HCT116 (cell line): ENCODE data around the gene SOX6. TPM values are rescaled to one million over a fixed set of nuclear protein-coding genes. Genes with fewer than 3 reads are reported as not detected.

Experiments used
- ATAC-seq: fragments of 200-7000 bp; cut with Tn5 transposase; 2 replicates; pipeline ENCODE4 v1.9.1; 2020; ENCODE audit warnings: mild to moderate bottlenecking, moderate library complexity
- BruUV-seq: library from RNA; stranded (reverse); fragments of 400-500 nt; replicated peaks from 2 replicates; lab custom pipeline; 2021; lab: Mats Ljungman, UMichigan
- CTCF ChIA-PET: fragments of 300-600 bp; sonication (Branson Sonifier 250); formaldehyde crosslinking; loops from one replicate; lab custom pipeline; 2021; ENCODE audit warnings: antibody characterized with exemption; lab: Charles Lee
- POLR2A ChIA-PET: fragments of 300-600, 350-600 bp; sonication (Branson Sonifier 250); formaldehyde crosslinking; loops from one replicate; lab custom pipeline; 2021; ENCODE audit warnings: antibody characterized with exemption; lab: Charles Lee
- RAD21 ChIA-PET, 2 experiments: fragments of 300-600 bp; sonication (Branson Sonifier 250); formaldehyde crosslinking; loops; one replicate each; lab custom pipeline; 2023; ENCODE audit warnings: low total read pairs in 2 of 2; ENCODE audit not compliant: uncharacterized antibody in 2 of 2, unreplicated experiment in 2 of 2, low non-redundant PET in 1 of 2; lab: Charles Lee
- DNase-seq: peaks from one replicate; pipeline ENCODE4 v3.0.0-alpha.2; 2010; ENCODE audit warnings: low read depth, low spot score
- H2AFZ ChIP-seq: fragments of 200-600 bp; shearing (Covaris generic), sonication (generic); 2 replicates; pipeline ENCODE4 v1.6.1; 2017; ENCODE audit warnings: low read depth, mixed run types, mixed read lengths, antibody characterized with exemption, low read length; ENCODE audit not compliant: poor library complexity, severe bottlenecking
- H3K27ac ChIP-seq: 2 replicates; pipeline ENCODE4 v1.5.1; 2012; ENCODE audit warnings: low read depth, low read length
- H3K27me3 ChIP-seq: fragments of 200-600 bp; sonication (generic); 2 replicates; pipeline ENCODE4 v1.6.1; 2016; ENCODE audit warnings: mixed run types, low read length, mixed read lengths; ENCODE audit not compliant: insufficient read depth
- H3K36me3 ChIP-seq, 2 experiments: fragments of 200-500 bp in 1 of 2; fragments of 200-600 bp in 1 of 2; sonication (Bioruptor generic) in 1 of 2; sonication (generic) in 1 of 2; 2 replicates each; pipeline versions ENCODE4 v1.5.1 to v1.6.1; 2014 to 2016; ENCODE audit warnings: low read length in 2 of 2, inconsistent platforms in 1 of 2, mixed read lengths in 1 of 2, mixed run types in 1 of 2; ENCODE audit not compliant: insufficient read depth in 2 of 2, control insufficient read depth in 1 of 2
- H3K4me1 ChIP-seq, 2 experiments: fragments of 200-600 bp in 1 of 2; sonication (generic) in 1 of 2; 2 replicates each; pipeline versions ENCODE4 v1.5.1 to v1.6.1; 2012 to 2017; ENCODE audit warnings: low read length in 2 of 2, inconsistent platforms in 1 of 2, mild to moderate bottlenecking in 1 of 2, mixed read lengths in 1 of 2, mixed run types in 1 of 2, moderate library complexity in 1 of 2; ENCODE audit not compliant: insufficient read depth in 2 of 2, control insufficient read depth in 1 of 2
- H3K4me2 ChIP-seq: fragments of 200-600 bp; sonication (generic); 2 replicates; pipeline ENCODE4 v1.6.1; 2017; ENCODE audit warnings: mixed run types, low read length, mixed read lengths
- H3K4me3 ChIP-seq, 2 experiments: fragments of 200-600 bp in 1 of 2; sonication (generic) in 1 of 2; replicated peaks in 1 of 2; 2 replicates each; pipeline ENCODE4 v1.5.1; 2011 to 2016; ENCODE audit warnings: low read length in 2 of 2, control low read depth in 1 of 2, low read depth in 1 of 2, mild to moderate bottlenecking in 1 of 2, mixed read lengths in 1 of 2, mixed run types in 1 of 2
- H3K79me2 ChIP-seq: fragments of 200-600 bp; sonication (generic); 2 replicates; pipeline ENCODE4 v1.6.1; 2017; ENCODE audit warnings: mild to moderate bottlenecking, mixed run types, low read length, moderate library complexity, mixed read lengths; ENCODE audit not compliant: insufficient read depth
- H3K9ac ChIP-seq: fragments of 200-600 bp; sonication (generic); 2 replicates; pipeline ENCODE4 v1.6.1; 2016; ENCODE audit warnings: low read length, mixed read lengths
- H3K9me2 ChIP-seq: fragments of 200-600 bp; sonication (generic), shearing (Covaris generic); 2 replicates; pipeline ENCODE4 v1.6.1; 2017; ENCODE audit warnings: mixed run types, mild to moderate bottlenecking, moderate library complexity; ENCODE audit not compliant: insufficient read depth
- H3K9me3 ChIP-seq, 2 experiments: fragments of 200-500 bp in 1 of 2; fragments of 200-600 bp in 1 of 2; sonication (Bioruptor generic) in 1 of 2; sonication (generic) in 1 of 2; 2 replicates each; pipeline ENCODE4 v1.6.1; 2014 to 2017; ENCODE audit warnings: low read length in 2 of 2, mixed read lengths in 2 of 2, inconsistent platforms in 1 of 2, low read depth in 1 of 2, mild to moderate bottlenecking in 1 of 2, mixed run types in 1 of 2, moderate library complexity in 1 of 2; ENCODE audit not compliant: control insufficient read depth in 1 of 2, insufficient read depth in 1 of 2
- H4K20me1 ChIP-seq: fragments of 200-600 bp; sonication (generic), shearing (Covaris generic); 2 replicates; pipeline ENCODE4 v1.6.1; 2017; ENCODE audit warnings: mixed run types, mild to moderate bottlenecking, moderate library complexity; ENCODE audit not compliant: insufficient read depth
- ATF3 ChIP-seq: IDR thresholded peaks from 2 replicates; pipeline ENCODE4 v1.6.1; 2012
- CBX3 ChIP-seq: IDR thresholded peaks from 2 replicates; pipeline ENCODE4 v1.6.1; 2012; ENCODE audit warnings: low read depth
- EGR1 ChIP-seq: IDR thresholded peaks from 2 replicates; pipeline ENCODE4 v1.6.1; 2012; ENCODE audit warnings: low read depth
- ELF1 ChIP-seq: IDR thresholded peaks from 2 replicates; pipeline ENCODE4 v1.6.1; 2012; ENCODE audit warnings: low read depth, borderline replicate concordance
- EZH2 ChIP-seq: fragments of 200-600 bp; sonication (generic); IDR thresholded peaks from 2 replicates; pipeline ENCODE4 v1.6.1; 2017; ENCODE audit warnings: antibody characterized with exemption, mixed run types
- EZH2phosphoT487 ChIP-seq: fragments of 200-600 bp; IDR thresholded peaks from 2 replicates; pipeline ENCODE4 v1.6.1; 2018; ENCODE audit warnings: antibody characterized with exemption, borderline replicate concordance
- FOSL1 ChIP-seq: IDR thresholded peaks from 2 replicates; pipeline ENCODE4 v1.6.1; 2012; ENCODE audit warnings: low read depth
- JUND ChIP-seq: IDR thresholded peaks from 2 replicates; pipeline ENCODE4 v1.6.1; 2012
- POLR2AphosphoS5 ChIP-seq: IDR thresholded peaks from 2 replicates; pipeline ENCODE4 v1.6.1; 2011; ENCODE audit warnings: mild to moderate bottlenecking, low read depth, low read length, moderate library complexity
- RAD21 ChIP-seq: IDR thresholded peaks from 2 replicates; pipeline ENCODE4 v1.6.1; 2012; ENCODE audit warnings: low read depth, mild to moderate bottlenecking
- SIN3A ChIP-seq: IDR thresholded peaks from 2 replicates; pipeline ENCODE4 v1.6.1; 2012; ENCODE audit warnings: low read depth
- SP1 ChIP-seq: IDR thresholded peaks from 2 replicates; pipeline ENCODE4 v1.6.1; 2012; ENCODE audit warnings: low read depth
- SRF ChIP-seq: IDR thresholded peaks from 2 replicates; pipeline ENCODE4 v1.6.1; 2012; ENCODE audit warnings: low read depth
- TCF7L2 ChIP-seq: IDR thresholded peaks from 2 replicates; pipeline ENCODE4 v1.7.0; 2011; ENCODE audit warnings: borderline replicate concordance, inconsistent platforms; ENCODE audit not compliant: insufficient read depth, insufficient read length; ENCODE audit errors: extremely low read depth
- ZFX ChIP-seq: fragments of 450-650 bp; IDR thresholded peaks from 2 replicates; pipeline ENCODE4 v1.6.1; 2017
- ZNF274 ChIP-seq: fragments of 200-500 bp; sonication (Bioruptor generic); IDR thresholded peaks from 2 replicates; pipeline ENCODE4 v1.6.1; 2014; ENCODE audit warnings: mild to moderate bottlenecking, low read depth, low read length, inconsistent platforms
- intact Hi-C: fragments of 100-400 bp; cut with micrococcal nuclease; formaldehyde crosslinking; loops from 2 replicates; pipeline ENCODE4 v1.10.0; 2022
- total RNA-seq: library from RNA; stranded (reverse); gene quantifications from one replicate; pipeline ENCODE4 v1.2.1, GENCODE V29; 2021; ENCODE audit not compliant: unreplicated experiment
- TF ChIP-seq, protein P1 (sequence below): IDR thresholded peaks from 2 replicates; pipeline ENCODE4 v1.6.1; 2011; ENCODE audit warnings: mild to moderate bottlenecking, low read length, moderate library complexity; ENCODE audit not compliant: insufficient replicate concordance; ENCODE audit errors: extremely low read depth
- TF ChIP-seq, protein P2 (sequence below): IDR thresholded peaks from 2 replicates; pipeline ENCODE4 v1.6.1; 2012; ENCODE audit warnings: low read depth

Gene SOX6
- total RNA-seq, 1 experiment from 2014 or later: 0.81 TPM

DNA sequence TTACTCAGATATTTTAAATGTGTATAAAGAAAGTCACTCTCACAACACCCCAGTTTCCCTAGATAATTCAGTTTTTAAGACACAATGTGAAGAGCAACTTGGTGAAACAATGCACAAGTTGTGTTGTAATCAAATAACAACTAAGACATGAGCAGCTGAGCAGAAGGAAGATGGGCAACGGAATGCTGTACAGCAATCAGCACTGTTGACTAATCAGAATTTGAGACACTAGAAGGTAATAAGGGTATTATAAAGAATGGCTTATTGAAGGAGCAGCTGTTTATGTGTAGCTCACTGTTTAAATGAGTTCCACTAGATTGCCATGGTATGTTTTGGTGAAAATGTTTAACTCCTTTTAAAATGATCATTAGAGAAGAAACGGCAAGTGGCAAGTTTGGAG is 60.1 kb downstream of the SOX6 start:
- RAD21 ChIA-PET: no interaction called here
- intact Hi-C loops: no loop called here

More for the DNA sequence above, 60.1 kb downstream of the SOX6 start:
- DNase-seq (no peak), ATAC-seq (no peak)
- no peaks in the 10 kb centered on the region for H3K36me3 ChIP-seq
- CTCF ChIA-PET: no interaction called here
- H3K79me2 ChIP-seq: no peaks in the 10 kb centered on the region
- no peak overlapping the region for H3K9ac ChIP-seq
- peaks cover 4% of the 10 kb centered on the region; the same call in 1 of the 2 replicates for H4K20me1 ChIP-seq
- H2AFZ ChIP-seq: no peak overlapping the region
- no TSS peak for BruUV-seq
- no peaks in the 10 kb centered on the region for H3K9me2 ChIP-seq
- no peak overlapping the region for H3K27ac ChIP-seq
- H3K4me1 ChIP-seq: no peaks in the 10 kb centered on the region
- no peak overlapping the region for H3K4me2 ChIP-seq
- H3K9me3 ChIP-seq: no peaks in the 10 kb centered on the region
- peaks cover 41% of the 10 kb centered on the region for H3K27me3 ChIP-seq
- POLR2A ChIA-PET: no interaction called here
- H3K4me3 ChIP-seq: no peak overlapping the region
- TF ChIP-seq EZH2 (no peak), TCF7L2 (no peak), FOSL1 (no peak), SP1 (no peak), ELF1 (no peak), SRF (no peak), POLR2AphosphoS5 (no peak), CBX3 (no peak), RAD21 (no peak), ZNF274 (no peak), EZH2phosphoT487 (no peak), SIN3A (no peak), ZFX (no peak), ATF3 (no peak), JUND (no peak), EGR1 (no peak)
- TF ChIP-seq, protein P1, sequence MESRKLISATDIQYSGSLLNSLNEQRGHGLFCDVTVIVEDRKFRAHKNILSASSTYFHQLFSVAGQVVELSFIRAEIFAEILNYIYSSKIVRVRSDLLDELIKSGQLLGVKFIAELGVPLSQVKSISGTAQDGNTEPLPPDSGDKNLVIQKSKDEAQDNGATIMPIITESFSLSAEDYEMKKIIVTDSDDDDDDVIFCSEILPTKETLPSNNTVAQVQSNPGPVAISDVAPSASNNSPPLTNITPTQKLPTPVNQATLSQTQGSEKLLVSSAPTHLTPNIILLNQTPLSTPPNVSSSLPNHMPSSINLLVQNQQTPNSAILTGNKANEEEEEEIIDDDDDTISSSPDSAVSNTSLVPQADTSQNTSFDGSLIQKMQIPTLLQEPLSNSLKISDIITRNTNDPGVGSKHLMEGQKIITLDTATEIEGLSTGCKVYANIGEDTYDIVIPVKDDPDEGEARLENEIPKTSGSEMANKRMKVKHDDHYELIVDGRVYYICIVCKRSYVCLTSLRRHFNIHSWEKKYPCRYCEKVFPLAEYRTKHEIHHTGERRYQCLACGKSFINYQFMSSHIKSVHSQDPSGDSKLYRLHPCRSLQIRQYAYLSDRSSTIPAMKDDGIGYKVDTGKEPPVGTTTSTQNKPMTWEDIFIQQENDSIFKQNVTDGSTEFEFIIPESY: no peak
- TF ChIP-seq, protein P2, sequence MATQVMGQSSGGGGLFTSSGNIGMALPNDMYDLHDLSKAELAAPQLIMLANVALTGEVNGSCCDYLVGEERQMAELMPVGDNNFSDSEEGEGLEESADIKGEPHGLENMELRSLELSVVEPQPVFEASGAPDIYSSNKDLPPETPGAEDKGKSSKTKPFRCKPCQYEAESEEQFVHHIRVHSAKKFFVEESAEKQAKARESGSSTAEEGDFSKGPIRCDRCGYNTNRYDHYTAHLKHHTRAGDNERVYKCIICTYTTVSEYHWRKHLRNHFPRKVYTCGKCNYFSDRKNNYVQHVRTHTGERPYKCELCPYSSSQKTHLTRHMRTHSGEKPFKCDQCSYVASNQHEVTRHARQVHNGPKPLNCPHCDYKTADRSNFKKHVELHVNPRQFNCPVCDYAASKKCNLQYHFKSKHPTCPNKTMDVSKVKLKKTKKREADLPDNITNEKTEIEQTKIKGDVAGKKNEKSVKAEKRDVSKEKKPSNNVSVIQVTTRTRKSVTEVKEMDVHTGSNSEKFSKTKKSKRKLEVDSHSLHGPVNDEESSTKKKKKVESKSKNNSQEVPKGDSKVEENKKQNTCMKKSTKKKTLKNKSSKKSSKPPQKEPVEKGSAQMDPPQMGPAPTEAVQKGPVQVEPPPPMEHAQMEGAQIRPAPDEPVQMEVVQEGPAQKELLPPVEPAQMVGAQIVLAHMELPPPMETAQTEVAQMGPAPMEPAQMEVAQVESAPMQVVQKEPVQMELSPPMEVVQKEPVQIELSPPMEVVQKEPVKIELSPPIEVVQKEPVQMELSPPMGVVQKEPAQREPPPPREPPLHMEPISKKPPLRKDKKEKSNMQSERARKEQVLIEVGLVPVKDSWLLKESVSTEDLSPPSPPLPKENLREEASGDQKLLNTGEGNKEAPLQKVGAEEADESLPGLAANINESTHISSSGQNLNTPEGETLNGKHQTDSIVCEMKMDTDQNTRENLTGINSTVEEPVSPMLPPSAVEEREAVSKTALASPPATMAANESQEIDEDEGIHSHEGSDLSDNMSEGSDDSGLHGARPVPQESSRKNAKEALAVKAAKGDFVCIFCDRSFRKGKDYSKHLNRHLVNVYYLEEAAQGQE: no peak
- TF ChIP-seq, all 23 proteins: peak for 0
